ES-I3 (cell line): Measurements from ENCODE around the gene COLQ.
"Not testable (repeated sequence)": the region's sequence is repeated elsewhere in the genome, so short reads cannot be mapped to it uniquely, and the experiment has no call there.

Source experiments
- H3K36me3 ChIP-seq: 2 replicates; pipeline ENCODE4 v1.6.1; 2013; ENCODE audit warnings: mild to moderate bottlenecking, low read length, control low read depth, moderate library complexity; ENCODE audit not compliant: insufficient read depth
- H3K4me1 ChIP-seq: 2 replicates; pipeline ENCODE4 v1.6.1; 2013; ENCODE audit warnings: mild to moderate bottlenecking, control low read depth, low read length; ENCODE audit not compliant: insufficient read depth
- H3K9ac ChIP-seq: 2 replicates; pipeline ENCODE4 v1.6.1; 2013; ENCODE audit warnings: low read depth, mild to moderate bottlenecking, low read length, moderate library complexity
- H3K9me3 ChIP-seq: 2 replicates; pipeline ENCODE4 v1.6.1; 2013; ENCODE audit warnings: mild to moderate bottlenecking, low read length, moderate library complexity; ENCODE audit not compliant: control insufficient read depth, insufficient read depth

The COLQ gene

GRCh38 chr3:15428539-15428938 is 93.0 kb downstream of the COLQ start:
- Histone ChIP-seq H3K9ac (peak overlapping the region; percentile 92), H3K9me3 (no peaks in the 10 kb centered on the region), H3K36me3 (peaks cover 17% of the 10 kb centered on the region; the same call in 1 of the 2 replicates), H3K4me1 (peaks cover 5% of the 10 kb centered on the region; the same call in 1 of the 2 replicates)

DNA sequence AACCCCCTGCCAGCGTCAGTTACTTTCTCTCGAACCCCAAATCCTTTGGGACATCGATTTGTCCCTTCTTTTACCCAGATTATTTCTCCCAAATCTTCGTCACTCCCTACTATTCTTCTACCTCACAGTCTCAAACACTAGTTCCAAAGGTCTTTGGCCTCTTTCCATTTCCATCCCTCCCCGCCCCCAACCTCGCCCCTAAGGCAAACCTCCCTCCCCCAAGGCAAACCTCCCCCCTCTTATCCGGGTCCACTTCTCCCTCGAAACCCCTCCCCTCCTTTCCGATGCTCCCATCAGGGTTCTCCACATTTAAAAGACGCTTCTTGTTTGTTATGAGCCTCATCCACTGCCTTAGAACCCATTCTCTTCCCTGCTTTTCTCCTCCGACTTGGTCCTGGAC is 93.5 kb downstream of the COLQ start:
- Histone ChIP-seq H3K9me3 (no peaks in the 10 kb centered on the region), H3K9ac (peak overlapping the region; percentile 92), H3K4me1 (peaks cover 5% of the 10 kb centered on the region; the same call in 1 of the 2 replicates), H3K36me3 (peaks cover 17% of the 10 kb centered on the region; the same call in 1 of the 2 replicates)

GRCh38 chr3:15427182-15427880 is 94.2 kb downstream of the COLQ start, which contains the start of the genes EAF1 and METTL6:
TSS of gene EAF1 (plus strand) at chr3:15427598. CDS start at chr3:15427780, 182 bp downstream.
TSS of gene METTL6 (minus strand) at chr3:15427544. CDS start at chr3:15426511, 1,033 bp downstream.
- Histone ChIP-seq H3K36me3 (peaks cover 17% of the 10 kb centered on the region; the same call in 1 of the 2 replicates), H3K9ac (peak within 1 kb of the TSS; percentile 92), H3K4me1 (peaks cover 5% of the 10 kb centered on the region; the same call in 1 of the 2 replicates), H3K9me3 (no peaks in the 10 kb centered on the region)

DNA sequence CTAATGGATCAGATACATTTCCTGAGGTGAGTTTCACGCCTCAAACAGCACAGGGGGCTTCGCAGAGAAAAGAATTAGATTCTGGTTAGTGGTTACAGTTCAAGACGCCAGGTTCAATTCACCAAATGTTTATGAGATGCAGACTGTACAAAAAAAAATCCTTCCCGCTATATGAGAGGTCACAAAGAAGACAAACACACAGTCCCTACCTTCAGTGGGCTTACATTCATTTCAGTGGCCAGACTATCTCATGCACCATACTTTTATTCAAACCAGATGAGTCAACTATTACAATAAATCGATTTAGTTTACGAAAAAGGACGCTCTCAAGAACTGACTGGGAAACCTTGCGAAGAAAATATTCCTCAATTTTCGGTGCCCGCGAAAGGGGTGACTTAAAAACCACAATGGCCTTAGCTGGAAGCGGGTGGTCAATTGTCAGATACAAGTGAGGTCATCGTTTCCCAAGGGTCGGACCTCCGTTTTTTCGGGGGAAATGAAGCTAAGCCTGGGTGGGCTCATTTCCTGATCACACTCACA is 94.9 kb downstream of the COLQ start:
- Histone ChIP-seq H3K36me3 (peaks cover 12% of the 10 kb centered on the region; the same call in 1 of the 2 replicates), H3K9me3 (no peaks in the 10 kb centered on the region), H3K9ac (peak overlapping the region; percentile 92), H3K4me1 (peaks cover 5% of the 10 kb centered on the region; the same call in 1 of the 2 replicates)

DNA sequence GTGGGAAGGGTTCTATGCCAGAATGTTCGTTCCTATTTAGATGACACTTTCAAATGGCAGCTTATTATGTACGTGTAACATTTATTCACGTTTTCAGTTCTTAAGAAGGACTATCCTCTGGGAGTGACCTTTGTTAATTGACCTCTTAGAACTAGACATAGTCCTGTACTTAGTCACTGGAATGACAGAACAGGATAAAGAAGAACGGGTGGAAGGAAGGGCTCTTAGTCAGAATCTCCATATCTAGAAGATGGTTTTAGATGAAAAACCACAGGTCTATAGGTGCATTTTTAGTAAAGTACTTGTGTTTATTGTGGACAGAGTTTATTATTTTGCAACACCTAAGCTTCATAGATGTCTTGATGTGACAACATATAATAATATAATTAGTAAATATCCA is 100.6 kb downstream of the COLQ start:
- H3K9ac ChIP-seq: no peak overlapping the region
- H3K36me3 ChIP-seq: 0 out of 2 replicates have a peak, but pooled peaks cover 4% of the 10 kb centered on the region
- H3K4me1 ChIP-seq: no peaks in the 10 kb centered on the region
- no peaks in the 10 kb centered on the region for H3K9me3 ChIP-seq

DNA sequence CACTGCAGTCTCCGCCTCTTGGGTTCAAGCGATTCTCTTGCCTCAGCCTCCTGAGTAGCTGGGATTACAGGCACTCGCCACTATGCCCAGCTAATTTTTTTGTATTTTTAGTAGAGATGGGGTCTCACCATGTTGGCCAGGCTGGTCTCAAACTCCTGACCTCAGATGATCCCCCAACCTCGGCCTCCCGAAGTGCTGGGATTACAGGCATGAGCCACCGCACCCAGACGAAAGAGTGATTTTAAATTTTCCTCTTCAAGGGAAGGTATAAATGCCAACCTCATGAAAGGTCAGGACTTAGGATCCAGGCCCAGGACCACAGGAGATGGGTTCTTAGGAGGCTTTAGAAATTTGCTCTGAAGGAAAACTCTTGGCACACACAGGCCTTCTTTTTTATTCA is 110.5 kb downstream of the COLQ start:
- H3K4me1 ChIP-seq, H3K9ac ChIP-seq, H3K9me3 ChIP-seq: not testable (repeated sequence)
- H3K36me3 ChIP-seq: peaks cover 12% of the 10 kb centered on the region

- H3K9ac ChIP-seq: no peak overlapping the region
- H3K36me3 ChIP-seq: peaks cover 5% of the 10 kb centered on the region
- no peaks in the 10 kb centered on the region for H3K4me1 ChIP-seq
- H3K9me3 ChIP-seq: no peaks in the 10 kb centered on the region
These were observed 111.7 kb downstream of the COLQ start for GRCh38 chr3:15409774-15410173.

DNA sequence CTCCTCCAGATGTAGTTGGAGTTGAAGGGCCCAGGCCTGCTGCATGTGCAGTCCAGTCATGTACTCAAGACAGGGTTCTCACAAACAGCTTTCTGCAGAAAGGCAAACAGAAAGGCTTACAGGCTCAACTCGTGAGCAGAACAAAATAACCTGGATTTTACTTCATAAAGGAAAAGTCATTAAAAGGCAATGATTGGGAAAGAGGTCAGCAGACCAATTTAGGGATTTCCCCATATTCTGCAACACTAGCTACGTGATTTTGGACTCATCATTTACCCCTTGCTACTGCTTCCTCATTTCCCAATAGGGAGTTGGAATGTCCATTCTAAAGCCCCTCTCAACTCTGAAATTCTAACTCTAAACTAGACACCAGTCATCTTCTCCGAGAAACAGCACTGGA is 112.3 kb downstream of the COLQ start:
- Histone ChIP-seq H3K36me3 (peaks cover 4% of the 10 kb centered on the region; the same call in 1 of the 2 replicates), H3K9me3 (no peaks in the 10 kb centered on the region), H3K4me1 (no peaks in the 10 kb centered on the region), H3K9ac (no peak overlapping the region)

- Histone ChIP-seq H3K36me3 (no peaks in the 10 kb centered on the region; the same call in 1 of the 2 replicates), H3K9me3 (no peaks in the 10 kb centered on the region), H3K9ac (no peak overlapping the region), H3K4me1 (no peaks in the 10 kb centered on the region)
These were observed 116.0 kb downstream of the COLQ start for GRCh38 chr3:15405448-15406050.

DNA sequence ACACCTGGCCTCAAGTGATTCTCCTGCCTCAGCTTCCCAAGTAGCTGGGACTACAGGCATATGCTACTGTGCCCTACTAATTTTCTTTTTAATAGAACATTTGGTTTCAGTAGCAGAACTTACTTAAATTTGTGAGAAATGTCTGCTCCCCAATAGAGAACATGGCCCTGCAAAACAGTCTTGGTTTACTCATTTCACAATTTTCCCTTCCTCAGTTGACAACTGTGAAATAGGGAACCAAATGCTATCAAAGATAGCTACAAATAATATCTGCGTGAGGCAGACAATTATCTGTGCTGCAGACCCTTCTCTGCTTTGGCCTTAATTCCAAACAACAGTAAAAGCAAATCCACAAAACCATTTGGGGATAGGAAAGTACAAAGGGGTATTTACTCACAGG is 116.7 kb downstream of the COLQ start:
- H3K4me1 ChIP-seq: no peaks in the 10 kb centered on the region
- H3K9ac ChIP-seq: no peak overlapping the region
- no peaks in the 10 kb centered on the region for H3K9me3 ChIP-seq
- no peaks in the 10 kb centered on the region; the same call in 1 of the 2 replicates for H3K36me3 ChIP-seq

DNA sequence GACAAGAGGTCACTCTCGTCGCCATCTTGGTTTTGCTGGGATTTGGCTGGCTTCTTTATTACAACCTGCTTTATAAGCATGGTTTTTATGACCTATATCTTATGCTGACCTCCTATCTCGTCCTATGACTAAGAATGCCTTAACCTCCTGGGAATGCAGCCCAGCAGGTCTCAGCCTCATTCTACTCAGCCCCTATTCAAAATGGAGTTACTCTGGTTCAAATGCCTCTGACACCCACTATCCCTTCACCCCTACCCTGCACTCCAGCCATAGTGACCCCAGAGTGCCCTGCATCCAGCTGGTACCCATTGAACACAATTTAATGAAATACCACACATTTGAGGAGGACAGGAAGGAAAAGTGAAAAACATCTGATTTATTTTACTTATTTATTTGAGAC is 117.5 kb downstream of the COLQ start:
- H3K9ac ChIP-seq: no peak overlapping the region
- H3K4me1 ChIP-seq: no peaks in the 10 kb centered on the region
- H3K36me3 ChIP-seq: no peaks in the 10 kb centered on the region; the same call in 1 of the 2 replicates
- no peaks in the 10 kb centered on the region for H3K9me3 ChIP-seq

- H3K36me3 ChIP-seq: no peaks in the 10 kb centered on the region; the same call in 1 of the 2 replicates
- H3K9me3 ChIP-seq: no peaks in the 10 kb centered on the region
- no peak overlapping the region for H3K9ac ChIP-seq
- H3K4me1 ChIP-seq: no peaks in the 10 kb centered on the region
These were observed 118.0 kb downstream of the COLQ start for GRCh38 chr3:15403495-15403894.

- no peaks in the 10 kb centered on the region for H3K4me1 ChIP-seq
- H3K36me3 ChIP-seq: no peaks in the 10 kb centered on the region; the same call in 1 of the 2 replicates
- H3K9me3 ChIP-seq: 0 out of 2 replicates have a peak, but pooled peaks cover 3% of the 10 kb centered on the region
- H3K9ac ChIP-seq: no peak overlapping the region
These were observed 119.6 kb downstream of the COLQ start for GRCh38 chr3:15401936-15402335.
